Left lung (tissue), 14 donors: ENCODE results near the gene LRMDA. TPM values are rescaled to one million over a fixed set of nuclear protein-coding genes. Genes with fewer than 3 reads are reported as not detected.
A peak's percentile ranks its signal among the peaks of the same experiment; 100 is the strongest.

ENCODE experiments used
- ATAC-seq: fragments of 200-7000 bp; cut with Tn5 transposase; one replicate; pipeline ENCODE4 v1.9.1; 2020; ENCODE audit warnings: moderate library complexity
- DNase-seq, 4 donors: peaks; one replicate each; pipeline ENCODE4 v3.0.0-alpha.2; 2013 to 2020
- H3K27ac ChIP-seq, 2 donors: fragments of 200-600 bp; sonication (generic) in 1 of 2; one replicate each; pipeline versions ENCODE4 v1.5.0 to v1.8.0; 2020 to 2021
- H3K27me3 ChIP-seq, 2 donors: fragments of 200-600 bp; sonication (generic) in 1 of 2; one replicate each; pipeline versions ENCODE4 v1.5.0 to v1.8.0; 2020 to 2021
- H3K36me3 ChIP-seq, 2 donors: fragments of 200-600 bp; sonication (generic) in 1 of 2; one replicate each; pipeline versions ENCODE4 v1.5.0 to v1.8.0; 2020 to 2021
- H3K4me1 ChIP-seq, 2 donors: fragments of 200-600 bp; one replicate each; pipeline ENCODE4 v1.8.0; 2021
- H3K4me3 ChIP-seq, 2 donors: fragments of 200-600 bp; sonication (generic) in 1 of 2; one replicate each; pipeline versions ENCODE4 v1.5.0 to v1.8.0; 2020 to 2021; ENCODE audit warnings: mild to moderate bottlenecking in 1 of 2
- H3K9me3 ChIP-seq, 2 donors: fragments of 200-600 bp; sonication (generic) in 1 of 2; one replicate each; pipeline versions ENCODE4 v1.5.0 to v1.8.0; 2020 to 2021
- CTCF ChIP-seq, 2 donors: fragments of 200-600 bp; sonication (generic) in 1 of 2; IDR thresholded peaks; one replicate each; pipeline versions ENCODE4 v1.5.0 to v1.8.0; 2021; ENCODE audit warnings: antibody characterized with exemption in 2 of 2
- intact Hi-C, 2 donors: fragments of 100-400 bp; cut with DNase I; formaldehyde crosslinking; loops; one replicate each; pipeline versions ENCODE4 v1.11.2 to v1.14.2; 2022
- long read RNA-seq, 12 donors: library from polyadenylated mRNA in 2 of 12; unstranded in 2 of 12; transcript quantifications; one replicate each; pipeline ENCODE4 v2.0.0 and lab custom pipeline, GENCODE V29; 2019 to 2026
- polyA plus RNA-seq, 6 donors: library from polyadenylated mRNA; unstranded; fragments of 120-200 nt; gene quantifications; one replicate each; pipeline ENCODE4 v1.2.1, GENCODE V29; 2013; ENCODE audit not compliant: insufficient read length in 6 of 6
- total RNA-seq, 2 donors: library from RNA; stranded (reverse); fragmentation: NEBNext Ultra II Directional; extraction: Animal tissue kit (Norgen Biotek cat#: 25700); gene quantifications; one replicate each; pipeline ENCODE4 v1.2.1, GENCODE V29; 2021
- donor health status: DM: no; HTN: yes; CAD: no.
- donor health status: DM: no; HTN: no; CAD: no.

LRMDA gene
- total RNA-seq (10 to 100 TPM; 16.3 to 21.0 TPM), polyA plus RNA-seq (10 to 100 TPM; 13.9 to 23.6 (median 18.7) TPM)
- long read RNA-seq, donor 1, transcript LRMDA-216 (3 exons, 393 nt) = major isoform, 13 of 13 reads
- long read RNA-seq, donor 1, partial matches to known transcripts = 0 of 13 reads
- long read RNA-seq, donor 1, other reads (novel, unspliced or antisense) = 0 of 13 reads
- long read RNA-seq, donor 2, partial matches to known transcripts = 0 of 4 reads
- long read RNA-seq, donor 2, other reads (novel, unspliced or antisense) = 0 of 4 reads
- long read RNA-seq, donor 3, partial matches to known transcripts = 0 of 3 reads
- long read RNA-seq, donor 3, other reads (novel, unspliced or antisense) = 0 of 3 reads
- long read RNA-seq, donor 4, partial matches to known transcripts = 1 of 3 reads
- long read RNA-seq, donor 4, other reads (novel, unspliced or antisense) = 2 of 3 reads
- long read RNA-seq, donor 5, transcript LRMDA-216 (3 exons, 393 nt) = major isoform, 9 of 9 reads
- long read RNA-seq, donor 5, partial matches to known transcripts = 0 of 9 reads
- long read RNA-seq, donor 5, other reads (novel, unspliced or antisense) = 0 of 9 reads
- long read RNA-seq, donor 6, transcript LRMDA-216 (3 exons, 393 nt) = major isoform, 8 of 8 reads
- long read RNA-seq, donor 6, partial matches to known transcripts = 0 of 8 reads
- long read RNA-seq, donor 6, other reads (novel, unspliced or antisense) = 0 of 8 reads
- long read RNA-seq, donor 7, transcript LRMDA-216 (3 exons, 393 nt) = major isoform, 9 of 9 reads
- long read RNA-seq, donor 7, partial matches to known transcripts = 0 of 9 reads
- long read RNA-seq, donor 7, other reads (novel, unspliced or antisense) = 0 of 9 reads
- long read RNA-seq, donor 8, transcript LRMDA-216 (3 exons, 393 nt) = major isoform, 7 of 7 reads
- long read RNA-seq, donor 8, partial matches to known transcripts = 0 of 7 reads
- long read RNA-seq, donor 8, other reads (novel, unspliced or antisense) = 0 of 7 reads
- long read RNA-seq, donor 9 = 0 reads
- long read RNA-seq, donor 10, partial matches to known transcripts = 0 of 5 reads
- long read RNA-seq, donor 10, other reads (novel, unspliced or antisense) = 5 of 5 reads
- long read RNA-seq, donor 11, partial matches to known transcripts = 0 of 3 reads
- long read RNA-seq, donor 11, other reads (novel, unspliced or antisense) = 0 of 3 reads
- long read RNA-seq, donor 12, transcript LRMDA-216 (3 exons, 393 nt) = major isoform, 7 of 8 reads
- long read RNA-seq, donor 12, partial matches to known transcripts = 0 of 8 reads
- long read RNA-seq, donor 12, other reads (novel, unspliced or antisense) = 0 of 8 reads

DNA sequence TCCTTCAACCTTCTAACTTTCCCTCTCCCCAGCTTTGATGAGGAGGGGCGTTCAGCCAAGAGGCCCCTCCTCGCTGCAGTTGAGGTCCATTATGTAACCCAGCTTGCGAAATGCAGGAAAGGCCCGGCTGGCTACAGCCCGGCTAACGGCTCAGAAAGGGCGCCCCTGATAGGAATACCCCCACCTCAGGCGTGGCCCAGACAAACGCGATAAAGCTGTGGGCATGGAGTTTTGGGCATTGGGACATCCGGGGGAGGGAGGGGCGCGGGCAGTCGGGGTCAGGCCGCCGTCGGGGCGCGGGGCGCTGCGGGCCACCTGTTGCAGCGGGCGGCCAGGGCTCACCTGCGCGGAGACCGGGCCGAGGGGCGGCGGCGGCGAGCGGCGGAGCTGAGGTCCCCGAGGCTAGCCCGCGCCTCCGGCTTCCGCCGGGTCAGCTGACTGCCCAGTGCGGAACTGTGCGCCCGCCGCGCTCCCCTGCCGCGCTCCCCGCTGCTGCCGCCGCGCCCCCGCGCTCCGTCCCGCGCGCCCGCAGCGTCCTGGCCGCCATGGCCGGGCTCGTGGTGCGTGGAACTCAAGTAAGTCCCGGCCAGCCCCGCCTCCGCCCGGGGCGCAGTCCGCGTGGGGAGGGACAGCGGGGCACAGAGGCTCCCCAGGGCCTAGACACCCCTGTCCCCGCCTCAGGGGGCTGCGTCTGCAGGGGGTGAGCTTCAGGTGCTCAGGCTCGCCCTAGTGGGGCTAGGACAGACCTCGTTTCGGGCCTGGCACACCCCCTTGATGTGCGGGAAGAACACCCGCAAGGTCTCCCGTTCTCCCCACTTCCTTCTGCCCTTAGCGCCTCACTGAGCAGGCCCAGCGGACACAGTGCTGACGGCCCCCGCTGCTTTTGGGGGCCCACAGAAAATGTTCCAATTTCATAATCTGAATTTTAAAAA lies at the start of gene LRMDA:
Gene LRMDA (plus strand): TSS at position 445 of the 932 bp plus-strand sequence.
- peak; percentile 63 to 94 (median 84) for DNase-seq
- ATAC-seq = peak; percentile 71
- Histone ChIP-seq H3K4me1 (peaks cover 24 to 81% of the 10 kb centered on the region in 2 donors), H3K9me3 (no peaks in the 10 kb centered on the region), H3K36me3 (no peaks in the 10 kb centered on the region), H3K27me3 (no peaks in the 10 kb centered on the region), H3K4me3 (peak within 1 kb of the TSS; percentile 53 to 64), H3K27ac (peak within 1 kb of the TSS; percentile 82 to 91)
- no peak for TF ChIP-seq CTCF (IDR thresholded peaks at IDR 0.05)
- intact Hi-C loops = no loop called here

- Histone ChIP-seq H3K9me3 (peaks cover 0 to 2% of the 10 kb centered on the region in 2 donors), H3K4me3 (no peak overlapping the region), H3K27ac (no peak overlapping the region), H3K36me3 (no peaks in the 10 kb centered on the region), H3K27me3 (no peaks in the 10 kb centered on the region), H3K4me1 (no peaks in the 10 kb centered on the region)
- intact Hi-C loops = no loop called here
- no peak for TF ChIP-seq CTCF (IDR thresholded peaks at IDR 0.05)
- no peak for ATAC-seq
- DNase-seq = no peak
These were observed 45.3 kb upstream of the LRMDA start for GRCh38 chr10:75386128-75386527.

- intact Hi-C loops = no loop called here
- Histone ChIP-seq H3K27me3 (no peaks in the 10 kb centered on the region), H3K4me1 (no peaks in the 10 kb centered on the region), H3K27ac (no peak overlapping the region), H3K4me3 (no peak overlapping the region), H3K36me3 (no peaks in the 10 kb centered on the region), H3K9me3 (peaks cover 0 to 2% of the 10 kb centered on the region in 2 donors)
- TF ChIP-seq CTCF (IDR thresholded peaks at IDR 0.05) = no peak
- ATAC-seq = no peak
- DNase-seq = no peak
These were observed 43.3 kb upstream of the LRMDA start for GRCh38 chr10:75388082-75388481.

- ATAC-seq (no peak), DNase-seq (no peak)
- Histone ChIP-seq H3K9me3 (peaks cover 0 to 2% of the 10 kb centered on the region in 2 donors), H3K4me1 (peaks cover 0 to 6% of the 10 kb centered on the region in 2 donors), H3K27me3 (peaks cover 0 to 18% of the 10 kb centered on the region in 2 donors), H3K36me3 (no peaks in the 10 kb centered on the region), H3K4me3 (no peak overlapping the region), H3K27ac (no peak overlapping the region)
- TF ChIP-seq CTCF (IDR thresholded peaks at IDR 0.05) = no peak
- intact Hi-C loops = loop anchor here in 1 of 2 donors (10.0 kb wide), 1 partner anchor 1615 kb away; no protein-coding TSS in a partner anchor
These were observed 41.2 kb upstream of the LRMDA start for GRCh38 chr10:75390178-75390577.
